GM20431 (cell line): ENCODE data around the gene CTSD.

Experiments
- in situ Hi-C: fragments of 300-500 bp; cut with MseI, MboI; formaldehyde crosslinking; loops from one replicate; pipeline ENCODE4 v1.15.0; 2020; ENCODE audit warnings: low sequenced_read_pairs; ENCODE audit not compliant: unreplicated experiment

The CTSD gene

DNA sequence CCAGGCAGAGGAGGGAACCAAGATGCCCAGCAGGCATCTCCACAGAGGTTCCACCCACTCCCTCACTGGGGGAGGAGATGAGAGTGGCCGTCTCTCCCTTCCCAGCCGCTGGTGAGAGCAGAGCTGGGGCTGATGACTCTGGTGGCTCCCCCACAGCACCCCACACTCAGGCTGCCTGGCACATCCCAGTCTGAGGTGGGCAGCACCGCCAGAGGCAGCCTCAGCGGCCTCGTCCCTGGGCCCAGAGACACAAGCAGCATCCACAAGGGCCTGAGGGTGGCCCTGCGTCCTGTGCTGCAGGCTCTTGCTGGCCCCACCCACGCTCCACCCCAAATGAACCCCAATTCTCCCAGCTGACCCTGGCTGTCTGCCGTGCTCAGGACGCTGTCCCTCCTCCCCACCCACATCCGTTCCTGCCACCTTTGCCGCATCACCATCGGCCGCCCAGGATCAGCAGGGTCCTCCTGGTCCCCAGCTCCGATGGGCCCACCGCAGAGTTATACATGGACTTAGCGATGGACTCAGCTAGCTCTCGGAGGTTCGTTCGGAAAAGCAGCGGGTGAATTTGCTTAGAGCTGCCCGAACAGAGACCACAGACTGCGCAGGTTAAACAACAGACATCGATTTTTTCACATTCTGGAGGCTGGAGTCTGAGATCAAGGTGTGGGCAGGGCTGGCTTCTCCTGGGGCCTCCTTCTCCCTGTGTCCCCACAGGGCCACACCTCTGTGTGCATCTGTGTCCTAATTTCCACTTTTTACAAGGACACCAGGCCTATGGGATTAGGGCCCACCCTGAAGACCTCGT lies 20.2 kb upstream of the CTSD start:
- in situ Hi-C loops = no loop called here

DNA sequence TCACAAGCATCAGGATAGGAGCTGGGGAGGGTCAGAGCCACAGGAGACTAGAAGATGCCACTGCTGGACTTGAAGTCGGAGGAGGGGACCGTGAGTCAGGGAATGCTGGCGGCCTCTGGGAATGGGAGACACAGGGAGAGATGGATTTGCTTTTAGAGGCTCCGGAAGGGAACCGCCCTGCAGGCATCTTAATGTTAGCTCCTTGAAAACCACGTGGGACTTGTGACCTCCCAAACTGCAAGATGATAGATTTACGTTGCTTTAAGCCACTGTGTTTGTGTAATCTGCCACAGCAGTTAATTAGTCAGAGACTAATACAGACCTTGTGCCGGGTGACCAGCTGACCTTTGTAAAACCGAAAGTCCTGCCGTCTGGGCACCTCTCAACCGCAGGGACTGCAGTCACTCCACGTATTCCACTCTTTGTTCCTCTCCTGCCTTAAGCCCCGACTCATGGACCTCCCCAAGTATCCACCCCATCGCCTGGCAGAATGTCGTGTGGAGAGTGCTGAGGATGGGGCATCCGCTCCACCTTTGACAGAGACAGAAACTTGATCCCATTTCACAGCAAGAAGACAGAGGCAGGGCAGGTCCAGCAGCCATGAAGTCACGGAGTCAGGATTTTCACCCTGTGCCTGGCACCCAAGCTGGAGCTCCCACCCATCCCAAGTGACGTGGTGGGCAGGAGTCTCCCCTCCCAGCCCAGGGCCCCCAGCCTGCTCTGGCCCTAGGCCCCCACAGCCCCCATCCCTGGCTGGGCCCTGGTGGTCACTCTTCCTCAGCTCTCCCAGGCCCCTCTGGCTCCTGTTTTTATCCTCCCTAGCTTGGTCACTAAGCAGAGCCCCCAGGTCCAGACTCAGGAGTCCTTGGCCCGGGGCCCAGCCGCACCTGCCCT lies 19.4 kb upstream of the CTSD start:
- in situ Hi-C loops = no loop called here

DNA sequence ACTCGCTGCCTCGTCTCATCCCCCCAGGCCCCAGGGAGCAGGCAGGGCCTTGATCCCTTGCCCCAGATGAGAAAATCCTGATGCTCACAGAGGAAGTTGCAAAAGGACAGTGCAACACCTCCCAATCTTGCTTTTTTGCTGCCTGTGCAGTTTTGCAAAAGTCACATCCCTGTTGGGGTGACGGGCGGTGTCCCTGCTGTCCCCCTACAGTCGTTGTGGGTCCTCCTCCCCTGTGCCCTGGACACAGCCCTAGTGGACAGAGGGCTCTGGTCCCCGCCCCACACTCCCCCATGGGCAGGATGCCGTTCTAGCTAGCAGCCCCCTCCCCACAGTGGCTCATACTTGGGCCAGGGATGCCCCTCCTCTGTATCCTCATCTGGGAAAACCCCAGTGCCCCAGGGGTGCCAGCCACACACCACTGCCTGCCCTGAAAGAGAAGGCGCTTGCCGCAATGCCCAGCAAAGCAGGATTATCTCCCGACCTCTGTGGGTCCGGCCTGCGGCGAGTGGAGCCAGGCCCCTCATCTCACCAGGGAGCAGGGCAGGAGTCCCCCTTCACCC lies 18.4 kb upstream of the CTSD start:
- in situ Hi-C loops = no loop called here

DNA sequence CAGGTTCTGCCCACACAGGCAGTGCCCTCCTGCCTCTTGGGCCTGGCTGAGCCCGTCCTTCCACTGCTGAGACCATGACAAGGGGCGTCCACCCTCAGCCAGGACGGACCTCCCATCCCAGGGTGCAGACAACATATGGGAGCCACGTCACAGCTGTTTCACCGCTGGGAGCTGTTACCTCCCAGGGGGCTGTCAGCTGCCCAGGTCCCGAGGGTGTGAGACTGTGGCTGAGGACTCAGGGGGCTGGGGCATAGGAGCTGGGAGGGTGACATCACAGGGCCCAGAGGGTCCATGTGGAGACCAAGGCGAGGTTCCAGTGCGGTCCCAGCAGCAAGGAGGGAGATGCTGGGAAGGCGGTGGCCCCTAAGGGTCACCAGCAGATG lies 17.9 kb upstream of the CTSD start:
- in situ Hi-C loops = no loop called here

DNA sequence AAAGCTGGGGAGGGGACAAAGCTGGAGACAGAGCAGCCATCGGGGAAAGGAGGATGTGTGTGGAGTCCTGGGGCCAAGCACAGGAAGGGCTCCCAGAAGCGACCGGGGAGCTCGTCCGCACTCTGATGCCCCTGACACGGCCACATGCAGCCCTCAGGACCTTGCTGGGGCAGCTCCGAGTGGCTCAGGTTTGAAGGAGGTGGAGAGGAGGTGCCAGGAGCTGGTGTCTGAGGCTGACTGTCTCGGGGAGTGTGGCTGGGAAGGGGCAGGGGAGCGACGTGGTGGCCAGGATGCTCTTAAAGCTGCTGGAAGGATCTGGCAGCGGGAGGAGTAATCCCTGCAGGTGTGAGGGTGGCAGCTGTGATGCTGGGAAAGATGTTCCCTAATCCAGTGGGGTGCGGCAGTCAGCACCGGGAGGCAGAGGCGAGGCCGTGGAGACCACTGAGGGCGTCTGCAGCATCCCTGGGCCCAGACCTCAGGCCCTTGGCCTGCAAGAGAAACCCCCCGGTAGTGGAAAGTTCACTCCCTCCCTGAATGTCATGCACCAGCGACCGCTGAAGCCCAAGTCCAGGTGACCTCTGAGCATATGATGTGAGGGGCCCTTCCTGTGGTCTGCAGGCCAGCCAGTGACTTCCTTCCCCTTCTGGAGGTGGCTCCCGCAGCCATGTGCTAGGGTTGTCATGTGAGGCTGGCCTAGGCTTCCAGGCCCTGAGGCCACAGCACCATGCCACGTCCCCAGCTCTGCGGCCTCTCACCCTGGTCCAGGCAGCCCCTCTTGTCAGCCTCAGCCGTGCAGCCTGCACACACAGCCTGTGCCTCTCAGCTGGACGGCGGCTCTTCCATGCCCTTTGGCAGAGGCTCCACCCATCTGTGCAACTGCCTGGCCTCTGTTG lies 17.2 kb upstream of the CTSD start:
- in situ Hi-C loops = no loop called here

DNA sequence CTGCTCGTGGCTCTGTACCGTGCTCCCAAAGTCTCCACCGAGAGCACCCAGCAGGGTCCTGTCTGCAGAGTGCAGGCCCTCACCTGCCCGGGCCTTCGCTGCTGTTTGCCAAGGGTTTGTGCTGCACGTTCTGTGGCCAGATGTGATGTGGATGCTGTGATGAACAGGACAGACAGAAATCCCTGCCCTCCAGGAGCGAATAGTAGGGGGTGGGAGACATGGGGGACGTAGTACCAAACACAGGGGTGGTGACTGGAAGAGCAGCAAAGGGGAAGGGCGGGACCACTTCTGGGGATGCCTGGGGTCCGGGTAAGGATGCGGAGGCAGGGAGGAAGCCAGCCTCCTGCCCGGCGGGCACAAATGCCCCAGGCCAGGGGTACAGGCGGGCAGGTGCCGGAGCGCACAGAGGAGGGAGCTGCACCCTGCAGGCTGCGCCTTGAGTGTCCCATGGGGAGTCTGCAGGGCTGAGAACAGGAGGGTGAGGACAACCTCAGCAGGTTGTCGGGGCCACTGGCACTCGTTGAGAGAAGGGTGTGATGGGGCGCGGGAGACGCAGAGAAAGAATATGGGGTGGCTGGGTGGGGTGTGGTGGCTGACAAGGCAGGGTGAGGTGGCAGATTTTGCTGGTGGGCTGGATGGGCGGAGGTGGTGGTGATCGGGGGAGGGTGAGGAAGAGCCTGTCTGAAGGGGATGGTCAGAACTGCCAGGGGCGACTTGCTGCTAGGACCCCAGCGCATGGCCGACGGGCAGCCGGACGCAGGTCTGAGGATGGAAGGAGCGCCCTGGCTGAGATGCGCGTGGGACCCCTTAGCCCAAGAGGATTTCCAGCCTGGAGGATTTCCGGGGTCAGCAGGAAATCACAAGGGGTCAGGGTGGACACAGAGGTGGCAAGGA lies 16.3 kb upstream of the CTSD start:
- in situ Hi-C loops = no loop called here

DNA sequence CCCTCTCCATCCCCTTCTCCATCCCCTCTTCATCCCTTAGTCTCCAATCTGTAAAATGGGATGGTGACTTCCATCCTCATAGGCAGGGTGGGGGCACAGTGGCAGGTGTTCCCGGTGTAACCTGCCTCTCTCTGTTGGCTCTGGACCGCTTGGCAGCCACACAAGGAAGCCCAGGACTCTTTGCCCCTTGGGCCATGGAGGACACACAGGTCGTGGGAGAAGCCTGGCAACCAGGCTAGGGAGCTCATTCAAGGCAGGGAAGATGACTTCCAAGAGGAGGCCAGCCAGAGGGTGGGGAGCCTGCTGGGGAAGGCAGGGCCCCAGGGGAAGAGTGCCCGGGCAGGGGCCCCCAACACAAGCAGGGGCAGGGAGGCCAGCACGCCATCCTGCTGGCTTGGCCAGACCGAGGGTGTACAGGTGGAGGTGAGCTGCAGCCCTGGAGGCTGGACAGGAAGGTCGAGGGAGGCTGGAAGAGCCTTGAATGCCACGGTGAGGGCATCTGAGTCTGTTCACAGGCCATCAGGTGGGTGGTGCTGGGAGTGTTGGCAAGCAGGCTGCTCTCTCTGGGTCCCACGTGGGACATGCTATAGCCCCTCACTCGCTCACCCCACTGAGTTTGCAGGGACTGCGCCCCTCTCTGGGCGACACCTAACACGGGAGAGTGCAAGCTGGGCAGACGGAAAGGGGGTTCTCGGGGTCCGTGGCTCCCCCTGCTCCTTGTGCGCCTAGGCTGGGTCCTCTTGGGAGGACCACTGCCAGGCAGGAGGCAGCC lies 15.5 kb upstream of the CTSD start:
- in situ Hi-C loops = no loop called here

DNA sequence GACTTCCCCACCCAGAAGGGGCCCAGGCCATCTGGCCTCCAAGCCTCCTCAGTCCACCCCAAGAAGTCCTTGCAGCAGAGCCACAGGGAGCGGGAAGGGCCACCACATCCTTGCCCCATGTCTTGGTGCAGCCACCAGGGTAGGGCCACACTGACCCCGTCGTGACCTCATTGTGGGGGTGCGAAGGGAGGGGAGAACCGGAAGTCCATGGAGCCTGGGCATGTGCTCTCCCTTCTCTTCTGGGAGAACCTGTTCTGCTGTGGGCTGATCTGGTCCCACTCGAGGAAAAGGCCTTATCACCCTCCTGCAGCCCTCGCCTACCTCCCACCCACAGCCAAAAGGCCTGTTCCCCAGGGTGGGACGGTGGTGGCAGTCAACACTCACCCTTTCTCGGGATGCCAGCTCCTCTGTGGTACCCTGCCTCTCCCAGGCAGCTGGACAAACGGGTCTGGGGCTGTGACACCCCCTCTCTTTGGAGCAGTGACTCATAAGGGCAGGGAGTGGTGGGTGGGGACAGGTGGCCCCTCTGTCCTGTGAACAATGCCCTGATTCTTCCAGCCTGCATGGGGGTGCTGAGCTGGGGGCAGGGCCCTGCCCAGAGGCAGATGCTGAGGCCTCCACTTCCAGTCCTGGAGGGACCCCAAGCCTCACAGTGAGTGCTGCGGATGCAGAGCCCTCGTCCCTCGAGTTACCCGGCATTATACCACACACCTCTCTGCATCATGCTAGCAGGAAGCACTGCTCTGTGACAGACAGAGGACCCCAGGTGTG lies 14.6 kb upstream of the CTSD start:
- in situ Hi-C loops = no loop called here

DNA sequence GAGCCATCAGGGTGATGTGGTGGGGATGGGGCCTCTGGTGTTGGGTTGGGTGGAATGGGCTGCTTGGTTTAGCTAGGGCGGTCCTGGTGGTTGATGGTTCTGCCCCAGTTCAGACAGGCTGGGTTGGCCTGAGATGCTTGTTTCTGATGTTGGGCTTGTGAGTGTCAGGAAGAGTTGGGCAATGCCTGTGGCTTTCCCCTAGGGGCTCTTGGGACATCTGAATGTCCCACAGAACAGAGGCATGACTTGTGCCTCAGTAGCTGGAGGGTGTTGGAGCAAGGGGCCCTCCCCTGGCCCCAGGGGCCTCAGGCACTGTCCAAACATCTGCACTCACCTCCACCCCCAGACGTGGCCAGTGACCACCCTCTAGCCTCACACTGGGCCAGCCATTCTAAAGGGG lies 14.0 kb upstream of the CTSD start:
- in situ Hi-C loops = no loop called here

DNA sequence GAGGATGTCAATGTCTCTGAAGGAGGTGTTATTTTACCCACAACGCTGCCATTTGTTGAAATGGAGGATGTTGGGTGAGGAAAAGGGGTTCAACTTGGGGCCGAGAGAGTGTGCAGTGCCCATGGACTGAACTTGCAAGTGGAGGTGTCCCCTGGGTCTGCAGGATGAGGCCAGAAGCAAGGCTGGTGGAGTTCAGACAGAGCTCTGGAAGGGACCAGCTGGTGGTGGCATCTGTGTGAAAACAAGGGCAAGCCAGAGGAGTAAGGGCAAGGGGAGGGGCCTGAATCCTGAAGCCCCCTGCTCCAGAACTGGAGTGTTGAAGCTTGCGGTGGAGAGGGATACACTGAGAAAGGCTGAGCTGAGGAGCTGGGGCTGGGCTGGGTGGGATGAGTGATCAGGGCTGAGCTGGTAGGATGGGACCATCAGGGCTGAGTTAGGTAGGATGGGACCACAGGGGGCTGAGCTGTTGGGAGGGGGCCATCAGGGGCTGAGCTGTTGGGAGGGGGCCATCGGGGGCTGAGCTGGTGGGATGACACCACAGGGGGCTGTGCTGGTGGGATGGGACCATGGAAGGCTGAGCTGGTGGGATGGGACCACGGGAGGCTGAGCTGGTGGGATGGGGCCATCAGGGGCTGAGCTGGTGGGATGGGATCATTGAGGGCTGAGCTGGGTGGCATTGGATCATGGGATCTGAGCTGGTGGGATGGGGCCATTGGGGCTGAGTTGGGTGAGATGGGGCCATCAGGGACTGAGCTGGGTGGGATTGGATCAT lies 13.4 kb upstream of the CTSD start:
- in situ Hi-C loops = no loop called here

DNA sequence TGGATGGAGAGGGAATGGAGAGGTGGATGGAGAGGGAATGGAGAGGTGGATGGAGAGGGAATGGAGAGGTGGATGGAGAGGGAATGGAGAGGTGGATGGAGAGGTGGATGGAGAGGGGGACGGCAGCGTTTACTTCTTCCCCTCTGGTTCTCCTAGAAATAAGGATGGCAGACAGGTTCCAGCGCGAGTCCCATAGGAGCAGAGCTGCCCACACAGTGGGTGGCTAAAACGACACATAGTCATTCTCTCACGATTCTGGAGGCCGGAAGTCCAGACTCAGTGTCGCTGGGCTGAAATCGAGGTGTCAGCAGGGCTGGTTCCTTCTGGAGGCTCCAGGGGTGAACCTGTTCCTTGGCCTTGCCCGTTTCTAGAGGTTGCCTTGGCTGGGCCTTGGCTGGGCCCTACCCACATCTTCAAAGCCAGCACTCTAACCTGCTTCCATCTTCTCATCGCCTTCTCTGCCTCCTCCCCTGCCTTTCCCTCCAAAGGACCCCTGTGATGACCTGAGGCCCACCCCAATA lies 12.7 kb upstream of the CTSD start:
- in situ Hi-C loops = no loop called here

DNA sequence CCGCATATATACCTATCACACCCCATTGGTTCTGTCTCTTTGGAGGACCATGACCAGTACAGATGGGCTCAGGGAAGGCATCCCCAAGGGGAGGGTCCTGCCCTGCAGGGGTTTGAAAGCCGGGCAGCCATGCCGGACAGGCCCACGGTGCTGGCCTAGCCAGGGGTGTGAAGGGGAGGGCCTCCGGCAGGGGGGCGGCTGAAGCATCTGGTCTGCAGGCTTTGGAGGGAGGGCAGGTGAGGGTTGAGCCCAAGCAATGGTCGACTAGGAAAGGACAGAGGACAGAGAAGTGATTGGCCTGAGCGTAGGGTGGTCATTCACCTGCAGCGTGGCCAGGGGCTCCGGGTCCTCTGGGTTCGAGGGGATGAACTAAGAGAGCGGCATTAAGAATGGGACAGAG lies 11.2 kb upstream of the CTSD start:
- in situ Hi-C loops = no loop called here

DNA sequence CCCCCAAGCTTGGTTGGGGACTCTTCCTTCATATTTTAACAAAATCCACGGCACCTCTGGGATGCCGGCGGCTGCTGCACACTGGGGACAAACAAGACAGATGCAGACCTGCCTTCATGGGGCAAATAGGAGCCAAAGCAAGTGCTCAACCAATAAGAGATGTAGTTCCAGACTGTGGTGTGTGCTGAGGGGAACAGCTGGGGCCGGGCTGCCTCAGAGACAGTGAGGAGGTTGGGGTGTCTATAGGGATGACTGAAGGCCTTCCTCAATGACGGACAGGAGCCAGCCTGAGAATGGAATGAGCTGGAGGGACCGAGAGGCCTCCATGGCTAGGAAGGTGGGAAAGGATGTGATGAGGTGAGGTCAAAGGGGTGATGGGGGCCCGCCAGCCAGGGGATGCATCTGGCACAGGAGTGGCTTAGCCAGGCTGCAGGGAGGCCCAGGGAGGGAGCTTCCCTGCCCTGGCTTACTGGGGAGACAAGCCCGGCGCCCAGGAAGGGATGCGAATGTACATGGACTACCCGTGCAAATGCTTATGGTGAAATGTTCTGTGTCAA lies 10.3 kb upstream of the CTSD start:
- in situ Hi-C loops = no loop called here

DNA sequence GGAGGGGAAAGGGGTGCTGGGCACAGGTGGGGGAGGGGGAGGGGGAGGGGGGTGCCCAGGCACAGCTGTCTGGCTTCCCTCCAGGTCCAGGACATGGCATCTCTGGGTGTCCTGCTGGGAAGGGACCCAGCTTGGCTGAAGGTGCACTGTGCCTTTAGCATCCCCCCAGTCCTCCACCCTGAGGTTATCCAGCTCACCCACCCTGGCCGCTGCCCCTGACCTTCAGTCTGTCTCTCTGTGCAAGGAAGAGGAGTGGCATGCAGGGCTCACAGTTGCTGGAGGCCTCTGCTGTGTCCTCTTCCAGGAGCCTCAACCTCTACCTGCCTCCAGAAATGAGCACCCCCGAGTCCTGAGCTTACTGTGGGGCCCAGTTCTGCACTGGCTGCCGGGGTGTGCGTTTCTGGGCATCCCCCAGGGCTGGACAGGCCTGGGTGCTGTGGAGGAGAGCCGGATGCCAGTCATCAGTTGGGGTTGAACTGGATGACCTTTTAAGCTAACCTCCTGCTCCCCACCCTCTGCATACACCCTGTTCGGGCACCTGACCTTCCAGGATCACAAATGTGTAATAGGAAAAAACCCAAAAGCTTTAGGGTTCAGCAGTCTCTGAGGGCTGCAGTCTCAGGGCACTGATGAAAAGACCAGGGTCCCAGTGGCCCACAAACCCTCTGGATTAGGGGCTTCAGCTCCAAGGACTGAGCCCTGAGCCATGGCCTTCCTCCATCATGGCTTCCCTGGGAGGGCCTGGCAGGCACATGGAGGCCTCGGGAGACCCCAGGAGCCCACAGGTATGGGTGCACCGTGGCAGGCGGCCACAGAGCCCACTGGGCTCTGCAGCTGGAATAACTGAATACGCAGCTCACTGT lies 9.6 kb upstream of the CTSD start:
- in situ Hi-C loops = no loop called here

DNA sequence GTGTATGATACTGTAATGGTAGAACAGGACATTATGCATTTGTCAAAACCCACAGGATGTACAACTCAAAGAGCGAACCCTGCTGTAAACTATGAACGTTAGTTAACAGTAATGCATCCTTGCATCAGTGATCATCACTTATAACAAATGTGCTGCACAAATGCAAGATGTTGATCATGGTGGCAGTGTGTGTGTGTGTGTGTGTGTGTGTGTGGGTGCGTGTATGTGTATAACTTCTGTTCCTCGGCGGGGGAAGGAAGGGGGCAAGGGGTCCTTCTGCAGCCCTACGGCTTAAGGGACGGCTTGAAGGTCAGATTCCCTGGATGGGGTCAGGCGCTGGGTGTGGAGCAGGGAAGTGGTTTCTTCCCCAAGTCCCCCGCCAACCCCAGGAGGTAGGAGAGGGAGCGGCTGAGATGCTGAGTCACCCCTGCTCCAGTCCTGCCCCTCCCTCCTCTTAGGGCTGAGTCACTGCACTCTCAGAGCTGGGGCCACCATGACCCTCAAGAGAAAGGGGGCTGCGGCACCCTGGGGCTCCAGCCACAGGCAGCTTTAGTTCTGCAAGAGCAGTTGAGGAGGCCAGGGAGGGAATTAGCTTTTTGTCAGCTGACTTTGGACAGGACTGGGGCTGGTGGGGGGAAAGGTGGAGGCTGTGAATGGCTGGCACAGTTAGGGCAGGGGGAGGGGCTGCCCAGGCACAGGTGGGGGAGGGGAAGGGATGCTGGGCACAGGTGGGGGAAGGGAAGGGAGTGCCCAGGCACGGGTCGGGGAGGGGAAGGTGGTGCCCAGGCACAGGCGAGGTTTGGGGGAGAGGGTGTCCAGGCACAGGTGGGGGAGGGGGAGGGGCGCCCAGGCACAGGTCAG lies 8.8 kb upstream of the CTSD start:
- in situ Hi-C loops = no loop called here
